ENCODE data around the gene OR2J3. TPM values are rescaled to one million over a fixed set of nuclear protein-coding genes. Genes with fewer than 3 reads are reported as not detected.
"Not testable (repeated sequence)": the region's sequence is repeated elsewhere in the genome, so short reads cannot be mapped to it uniquely, and the experiment has no call there.

The OR2J3 gene
- not detected in 2 replicates for total RNA-seq

DNA sequence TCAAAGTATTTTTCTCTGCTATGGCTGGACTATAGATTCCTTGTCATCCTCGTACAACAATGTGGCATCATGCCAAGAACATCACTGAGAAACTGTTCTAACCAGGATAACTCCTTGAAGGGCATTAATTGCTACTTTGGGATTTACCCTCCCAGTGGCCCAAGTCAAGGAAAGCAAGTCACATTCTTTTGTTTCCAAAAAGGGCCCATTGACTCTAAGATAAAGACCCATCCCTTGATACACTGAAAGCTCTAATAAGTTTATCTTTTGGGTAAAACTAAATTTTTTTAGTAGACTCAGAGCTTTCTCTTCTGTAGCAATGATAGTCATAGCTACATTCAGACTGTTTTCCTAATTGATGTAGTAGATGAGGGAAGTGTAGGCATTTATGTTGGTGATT lies at the start of gene OR2J3:
Gene OR2J3 (plus strand): TSS at position 301 of the 400 bp plus-strand sequence. CDS start 3,833 bp downstream, outside the sequence.
- no peaks in the 10 kb centered on the region for H3K4me1 Mint-ChIP-seq (ENCODE audit: low read depth)
- peaks cover 10% of the 10 kb centered on the region for H3K27me3 Mint-ChIP-seq (ENCODE audit: low read depth)
- no peaks in the 10 kb centered on the region for H3K36me3 Mint-ChIP-seq (ENCODE audit: low read depth)
- DNase-seq (ENCODE audit: low spot score), result no peak
- intact Hi-C loops (cut with micrococcal nuclease), result no loop called here
- no peak within 1 kb of the TSS for H3K27ac Mint-ChIP-seq
- no peaks in the 10 kb centered on the region for H3K9me3 Mint-ChIP-seq
- no peak within 1 kb of the TSS for H3K4me3 Mint-ChIP-seq (ENCODE audit: low read depth)

DNA sequence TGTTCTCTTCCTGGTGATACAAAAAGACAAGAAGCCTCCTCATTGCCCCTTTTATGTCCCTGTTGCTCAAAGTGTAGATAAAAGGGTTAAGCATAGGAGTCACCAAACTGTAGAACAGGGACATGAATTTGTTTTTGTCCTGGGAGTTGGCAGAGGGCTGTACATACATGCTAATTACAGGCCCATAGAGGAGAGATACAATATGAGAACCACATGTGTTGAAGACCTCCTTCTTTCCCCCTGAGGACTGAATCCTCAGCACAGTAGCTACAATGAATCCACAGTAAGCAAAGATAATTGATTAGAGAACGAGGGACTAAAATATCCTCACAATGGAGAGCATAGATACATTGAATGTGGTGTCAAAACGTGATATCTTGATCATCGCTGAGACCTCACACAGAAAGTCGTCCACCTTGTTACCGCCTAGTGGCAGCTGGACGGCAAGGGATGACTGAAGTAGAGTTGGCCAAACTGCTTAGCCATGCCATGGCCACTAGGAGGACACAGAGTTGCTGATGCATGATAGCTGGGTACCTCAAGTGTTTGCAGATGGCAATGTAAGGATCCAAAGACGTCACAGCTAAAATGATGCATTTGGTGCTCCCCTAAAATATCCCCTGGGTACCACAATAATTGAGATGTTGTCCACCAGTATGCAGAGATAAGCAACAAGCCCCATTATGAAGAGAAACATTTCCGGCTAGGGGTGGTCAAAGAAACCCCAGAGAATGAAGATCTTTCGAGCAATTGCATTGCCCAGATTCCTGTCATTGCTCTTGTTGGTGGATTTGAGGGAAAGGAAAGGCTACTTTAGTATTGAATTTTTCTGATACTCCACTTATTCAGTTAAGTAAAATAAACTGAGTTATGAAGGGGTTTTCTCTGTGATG lies 35.8 kb upstream of the OR2J3 start:
- no peak overlapping the region for H3K4me3 Mint-ChIP-seq (ENCODE audit: low read depth)
- peaks cover 14% of the 10 kb centered on the region for H3K27me3 Mint-ChIP-seq (ENCODE audit: low read depth)
- peaks cover 4% of the 10 kb centered on the region for H3K9me3 Mint-ChIP-seq
- no peak for DNase-seq (ENCODE audit: low spot score)
- H3K4me1 Mint-ChIP-seq (ENCODE audit: low read depth), result no peaks in the 10 kb centered on the region
- H3K36me3 Mint-ChIP-seq (ENCODE audit: low read depth), result no peaks in the 10 kb centered on the region
- H3K27ac Mint-ChIP-seq, result no peak overlapping the region
- intact Hi-C loops (cut with micrococcal nuclease), result no loop called here

DNA sequence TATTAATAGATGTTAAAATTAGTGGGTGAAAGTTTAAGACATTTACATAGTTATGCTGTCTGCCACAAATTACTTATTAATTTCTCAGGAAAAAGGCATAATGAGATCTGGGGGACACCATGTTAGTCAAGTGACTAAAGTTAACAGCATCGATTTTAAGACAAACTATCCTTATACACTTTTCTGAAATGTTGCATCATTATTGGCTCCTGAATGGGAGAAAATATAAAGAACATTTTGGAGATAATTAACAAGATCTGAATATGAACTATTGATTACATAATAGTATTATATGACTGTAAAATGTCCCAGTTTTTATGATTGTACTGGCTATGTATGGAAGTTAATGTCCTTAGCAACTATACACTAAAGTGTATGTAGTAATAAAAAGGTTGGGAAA lies 28.7 kb upstream of the OR2J3 start:
- Mint-ChIP-seq H3K27ac (no peak overlapping the region), H3K27me3 (ENCODE audit: low read depth) (peaks cover 10% of the 10 kb centered on the region), H3K4me3 (ENCODE audit: low read depth) (no peak overlapping the region), H3K9me3 (no peaks in the 10 kb centered on the region), H3K36me3 (ENCODE audit: low read depth) (no peaks in the 10 kb centered on the region), H3K4me1 (ENCODE audit: low read depth) (no peaks in the 10 kb centered on the region)
- intact Hi-C loops (cut with micrococcal nuclease), result no loop called here
- DNase-seq (ENCODE audit: low spot score), result no peak

DNA sequence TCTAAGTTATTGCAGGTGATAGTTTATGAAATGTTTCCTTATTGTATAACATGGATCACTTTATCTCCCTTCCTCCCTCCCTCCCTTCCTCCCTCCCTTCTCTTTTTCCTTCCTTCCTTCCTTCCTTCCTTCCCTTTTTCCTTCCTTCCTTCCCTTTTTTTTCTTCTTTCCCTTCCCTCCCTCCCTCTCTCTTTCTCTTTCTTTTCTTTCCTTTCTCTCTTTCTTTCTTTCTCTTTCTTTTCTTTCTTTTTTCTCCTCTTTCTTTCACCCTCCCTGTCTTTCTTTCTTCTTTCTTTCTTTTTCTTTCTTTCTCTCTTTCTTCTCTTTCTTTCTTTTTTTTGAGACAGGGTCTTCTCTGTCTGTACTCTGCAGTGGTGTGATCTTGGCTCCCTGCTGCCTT lies 26.5 kb upstream of the OR2J3 start:
- no peak for DNase-seq (ENCODE audit: low spot score)
- Mint-ChIP-seq H3K4me3 (ENCODE audit: low read depth) (no peak overlapping the region), H3K9me3 (no peaks in the 10 kb centered on the region), H3K27ac (no peak overlapping the region), H3K4me1 (ENCODE audit: low read depth) (no peaks in the 10 kb centered on the region), H3K27me3 (ENCODE audit: low read depth) (peaks cover 4% of the 10 kb centered on the region), H3K36me3 (ENCODE audit: low read depth) (no peaks in the 10 kb centered on the region)
- intact Hi-C loops (cut with micrococcal nuclease), result no loop called here

DNA sequence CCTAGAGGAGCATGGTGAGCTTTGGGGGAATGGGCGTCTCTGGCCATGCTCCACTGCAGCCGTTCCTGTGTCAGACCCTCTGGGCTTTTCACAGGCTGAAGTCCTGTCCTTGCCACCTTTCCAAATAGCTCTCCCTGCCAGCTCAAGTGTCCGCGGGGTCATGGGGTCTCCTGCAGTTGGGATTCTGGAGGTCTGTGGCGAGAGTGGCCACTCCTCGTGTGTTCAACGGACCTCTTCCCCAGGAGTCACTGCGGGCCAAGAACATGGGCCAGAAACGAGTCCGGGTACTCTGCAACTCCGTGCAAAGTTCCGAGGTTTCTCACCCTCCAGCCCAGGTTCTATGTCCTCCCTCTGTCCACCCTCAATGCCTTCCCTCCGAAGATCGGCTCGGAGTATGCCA lies 25.4 kb upstream of the OR2J3 start:
- intact Hi-C loops (cut with micrococcal nuclease), result no loop called here
- H3K4me1 Mint-ChIP-seq (ENCODE audit: low read depth), result no peaks in the 10 kb centered on the region
- no peaks in the 10 kb centered on the region for H3K9me3 Mint-ChIP-seq
- no peak overlapping the region for H3K4me3 Mint-ChIP-seq (ENCODE audit: low read depth)
- no peak for DNase-seq (ENCODE audit: low spot score)
- H3K27me3 Mint-ChIP-seq (ENCODE audit: low read depth), result peaks cover 6% of the 10 kb centered on the region
- H3K27ac Mint-ChIP-seq, result no peak overlapping the region
- H3K36me3 Mint-ChIP-seq (ENCODE audit: low read depth), result no peaks in the 10 kb centered on the region

DNA sequence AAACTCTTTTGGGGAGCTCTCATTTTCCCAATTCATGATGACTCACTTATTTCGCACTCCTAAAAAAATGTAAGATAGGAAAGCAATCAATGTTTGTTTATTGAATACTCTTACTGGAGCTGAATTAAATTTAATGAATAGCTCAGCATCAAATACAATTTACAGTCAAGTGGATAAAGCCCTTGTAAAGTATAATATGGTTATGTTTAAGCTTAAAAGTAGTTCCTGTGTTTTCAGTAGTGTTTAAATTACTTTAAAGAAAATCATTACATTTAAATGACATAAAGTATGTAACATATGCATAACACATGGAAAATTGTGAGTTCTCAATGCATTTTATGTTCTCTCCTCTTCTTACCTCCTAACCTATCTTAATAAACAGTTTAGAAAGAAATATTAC lies 20.6 kb upstream of the OR2J3 start, which contains the start of gene OR2B3:
Gene OR2B3 (minus strand): TSS at position 101 of the 400 bp plus-strand sequence. CDS start 65 bp downstream, at position 36.
- no peaks in the 10 kb centered on the region for H3K4me1 Mint-ChIP-seq (ENCODE audit: low read depth)
- no peak within 1 kb of the TSS for H3K27ac Mint-ChIP-seq
- no peaks in the 10 kb centered on the region for H3K36me3 Mint-ChIP-seq (ENCODE audit: low read depth)
- peaks cover 5% of the 10 kb centered on the region for H3K27me3 Mint-ChIP-seq (ENCODE audit: low read depth)
- no peak for DNase-seq (ENCODE audit: low spot score)
- no peak within 1 kb of the TSS for H3K4me3 Mint-ChIP-seq (ENCODE audit: low read depth)
- H3K9me3 Mint-ChIP-seq, result no peaks in the 10 kb centered on the region
- intact Hi-C loops (cut with micrococcal nuclease), result no loop called here

DNA sequence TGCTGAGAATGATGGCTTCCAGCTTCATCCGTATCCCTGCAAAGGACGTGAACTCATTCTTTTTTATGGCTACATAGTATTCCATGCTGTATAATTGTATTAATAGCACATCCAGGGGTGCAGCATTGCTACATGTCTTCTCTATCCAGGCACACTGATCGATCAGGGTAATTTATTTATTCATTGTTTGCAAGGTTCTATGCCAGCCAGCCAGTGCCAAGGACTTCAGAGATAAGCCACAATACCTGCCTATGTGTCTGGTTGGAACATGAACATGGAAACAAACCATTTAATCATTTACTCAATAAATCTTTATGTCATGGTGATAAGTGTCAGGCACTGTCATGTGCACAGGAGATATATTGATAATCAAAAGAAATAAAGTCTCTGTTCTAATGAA lies 14.9 kb upstream of the OR2J3 start:
- DNase-seq (ENCODE audit: low spot score), result no peak
- H3K27ac Mint-ChIP-seq, result no peak overlapping the region
- H3K4me1 Mint-ChIP-seq (ENCODE audit: low read depth), result no peaks in the 10 kb centered on the region
- no peak overlapping the region for H3K4me3 Mint-ChIP-seq (ENCODE audit: low read depth)
- H3K9me3 Mint-ChIP-seq, result no peaks in the 10 kb centered on the region
- intact Hi-C loops (cut with micrococcal nuclease), result no loop called here
- peaks cover 10% of the 10 kb centered on the region for H3K27me3 Mint-ChIP-seq (ENCODE audit: low read depth)
- no peaks in the 10 kb centered on the region for H3K36me3 Mint-ChIP-seq (ENCODE audit: low read depth)

DNA sequence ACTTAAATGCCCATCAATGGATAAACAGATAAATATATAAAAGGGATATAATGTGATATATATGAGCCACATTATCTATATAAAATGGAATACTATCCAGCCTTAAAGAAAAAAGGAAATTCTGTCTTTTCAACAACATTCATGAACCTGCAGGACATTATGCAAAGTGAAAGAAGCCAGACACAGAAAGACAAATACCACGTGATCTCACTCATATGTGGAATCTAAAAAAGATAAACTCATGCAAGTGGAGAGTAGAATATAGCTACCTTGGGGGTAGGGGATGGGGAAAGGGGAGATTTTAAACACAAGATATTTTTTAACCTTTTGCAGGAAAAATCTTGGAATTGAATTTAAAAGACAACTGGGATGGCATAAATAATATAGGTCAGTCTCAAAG lies 10.1 kb upstream of the OR2J3 start:
- peaks cover 16% of the 10 kb centered on the region for H3K27me3 Mint-ChIP-seq (ENCODE audit: low read depth)
- intact Hi-C loops (cut with micrococcal nuclease), result no loop called here

DNA sequence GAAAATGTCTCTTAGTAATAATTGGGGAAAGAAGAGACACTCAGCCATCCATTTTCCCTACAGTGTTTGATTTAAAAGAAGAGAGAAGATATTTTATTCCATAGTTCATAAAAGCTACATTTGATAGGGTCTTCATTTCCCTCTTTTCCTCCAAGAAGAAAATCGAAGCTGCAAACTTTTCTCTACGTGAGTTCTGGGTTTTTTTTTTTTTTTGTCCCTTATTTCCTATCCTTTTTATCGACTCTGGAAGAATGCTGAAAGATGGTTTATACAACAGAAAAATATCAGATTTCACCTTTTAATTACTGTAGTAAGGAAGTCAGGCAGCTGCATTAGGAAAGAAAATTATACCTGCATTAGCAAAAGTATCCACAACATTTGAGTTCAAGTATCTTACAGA lies 8.7 kb upstream of the OR2J3 start, which contains the start of gene OR2J1:
Gene OR2J1 (plus strand): TSS at position 301 of the 400 bp plus-strand sequence. CDS start 1,453 bp downstream, outside the sequence.
- intact Hi-C loops (cut with micrococcal nuclease), result no loop called here
- no peaks in the 10 kb centered on the region for H3K4me1 Mint-ChIP-seq (ENCODE audit: low read depth)
- no peak within 1 kb of the TSS for H3K4me3 Mint-ChIP-seq (ENCODE audit: low read depth)
- H3K9me3 Mint-ChIP-seq, result no peaks in the 10 kb centered on the region
- H3K27ac Mint-ChIP-seq, result no peak within 1 kb of the TSS
- H3K36me3 Mint-ChIP-seq (ENCODE audit: low read depth), result no peaks in the 10 kb centered on the region
- no peak for DNase-seq (ENCODE audit: low spot score)
- peaks cover 16% of the 10 kb centered on the region for H3K27me3 Mint-ChIP-seq (ENCODE audit: low read depth)

More for the DNA sequence above, 10.1 kb upstream of the OR2J3 start:
- no peaks in the 10 kb centered on the region for H3K36me3 Mint-ChIP-seq (ENCODE audit: low read depth)
- no peak for DNase-seq (ENCODE audit: low spot score)
- H3K9me3 Mint-ChIP-seq, result no peaks in the 10 kb centered on the region
- H3K4me1 Mint-ChIP-seq (ENCODE audit: low read depth), result no peaks in the 10 kb centered on the region
- no peak overlapping the region for H3K4me3 Mint-ChIP-seq (ENCODE audit: low read depth)
- no peak overlapping the region for H3K27ac Mint-ChIP-seq

DNA sequence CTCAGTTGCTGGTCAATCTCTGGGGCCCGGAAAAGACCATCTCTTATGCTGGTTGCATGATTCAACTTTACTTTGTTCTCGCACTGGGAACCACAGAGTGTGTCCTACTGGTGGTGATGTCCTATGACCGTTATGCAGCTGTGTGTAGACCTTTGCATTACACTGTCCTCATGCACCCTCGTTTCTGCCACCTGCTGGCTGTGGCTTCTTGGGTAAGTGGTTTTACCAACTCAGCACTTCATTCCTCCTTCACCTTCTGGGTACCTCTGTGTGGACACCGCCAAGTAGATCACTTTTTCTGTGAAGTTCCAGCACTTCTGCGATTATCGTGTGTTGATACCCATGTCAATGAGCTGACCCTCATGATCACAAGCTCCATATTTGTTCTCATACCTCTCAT lies 4.3 kb downstream of the OR2J3 start:
- Mint-ChIP-seq H3K27me3 (ENCODE audit: low read depth) (peaks cover 10% of the 10 kb centered on the region), H3K4me1 (ENCODE audit: low read depth) (no peaks in the 10 kb centered on the region), H3K9me3 (no peaks in the 10 kb centered on the region), H3K36me3 (ENCODE audit: low read depth) (no peaks in the 10 kb centered on the region), H3K27ac (no peak overlapping the region), H3K4me3 (ENCODE audit: low read depth) (no peak overlapping the region)
- intact Hi-C loops (cut with micrococcal nuclease), result no loop called here
- no peak for DNase-seq (ENCODE audit: low spot score)

DNA sequence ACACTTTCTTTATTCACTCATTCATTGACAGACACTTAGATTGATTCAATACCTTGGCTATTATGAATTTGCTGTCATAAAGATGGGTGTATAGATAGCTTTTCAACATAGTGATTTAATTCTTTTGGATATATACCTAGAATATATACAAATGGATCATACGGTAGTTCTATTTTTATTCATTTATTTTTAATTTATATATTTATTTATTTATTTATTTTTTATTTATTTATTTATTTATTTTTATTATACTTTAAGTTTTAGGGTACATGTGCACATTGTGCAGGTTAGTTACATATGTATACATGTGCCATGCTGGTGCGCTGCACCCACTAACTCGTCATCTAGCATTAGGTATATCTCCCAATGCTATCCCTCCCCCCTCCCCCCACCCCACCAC lies 7.1 kb downstream of the OR2J3 start:
- H3K27ac Mint-ChIP-seq; H3K4me1 Mint-ChIP-seq (ENCODE audit: low read depth); H3K36me3 Mint-ChIP-seq (ENCODE audit: low read depth); H3K9me3 Mint-ChIP-seq; DNase-seq (ENCODE audit: low spot score); H3K27me3 Mint-ChIP-seq (ENCODE audit: low read depth); intact Hi-C loops (cut with micrococcal nuclease); H3K4me3 Mint-ChIP-seq (ENCODE audit: low read depth): not testable (repeated sequence)

DNA sequence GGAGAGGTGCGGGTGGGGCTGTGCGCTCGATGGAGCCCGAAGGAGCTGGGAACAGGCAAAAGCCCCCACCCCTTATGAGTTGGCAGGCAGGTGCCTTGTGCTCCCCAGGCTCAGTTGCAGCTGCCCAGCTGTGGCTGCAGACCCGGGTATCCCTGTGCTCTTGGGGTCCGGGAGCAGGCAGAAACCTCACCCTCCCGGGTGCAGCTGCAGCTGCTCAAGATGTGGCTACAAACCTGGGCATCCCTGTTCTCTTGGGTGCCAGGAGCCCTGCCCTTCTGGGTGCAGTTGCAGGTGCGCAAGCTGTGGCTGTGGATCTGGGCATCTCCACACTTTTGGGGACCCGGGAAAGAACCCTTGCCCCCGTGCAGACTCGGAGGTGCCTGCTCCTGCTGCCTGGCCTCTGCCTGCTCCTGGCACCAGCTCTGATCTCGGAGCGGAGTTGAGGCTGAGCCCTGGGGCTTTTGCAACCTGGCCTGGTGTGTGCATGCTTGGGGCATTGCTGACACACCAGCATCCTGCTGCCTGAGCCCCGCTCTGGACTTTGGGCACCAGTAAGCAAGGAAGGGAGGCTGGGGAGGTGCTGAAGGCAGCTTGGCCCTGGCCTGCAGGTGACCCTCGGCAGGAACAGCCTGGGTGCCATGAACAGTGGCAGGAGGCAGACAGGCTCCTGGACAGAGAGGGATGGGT lies 21.6 kb downstream of the OR2J3 start:
- no peak overlapping the region for H3K4me3 Mint-ChIP-seq (ENCODE audit: low read depth)
- H3K36me3 Mint-ChIP-seq (ENCODE audit: low read depth), result no peaks in the 10 kb centered on the region
- no peak for DNase-seq (ENCODE audit: low spot score)
- H3K4me1 Mint-ChIP-seq (ENCODE audit: low read depth), result no peaks in the 10 kb centered on the region
- H3K27ac Mint-ChIP-seq, result no peak overlapping the region
- peaks cover 7% of the 10 kb centered on the region for H3K27me3 Mint-ChIP-seq (ENCODE audit: low read depth)
- intact Hi-C loops (cut with micrococcal nuclease), result no loop called here
- H3K9me3 Mint-ChIP-seq, result no peaks in the 10 kb centered on the region

DNA sequence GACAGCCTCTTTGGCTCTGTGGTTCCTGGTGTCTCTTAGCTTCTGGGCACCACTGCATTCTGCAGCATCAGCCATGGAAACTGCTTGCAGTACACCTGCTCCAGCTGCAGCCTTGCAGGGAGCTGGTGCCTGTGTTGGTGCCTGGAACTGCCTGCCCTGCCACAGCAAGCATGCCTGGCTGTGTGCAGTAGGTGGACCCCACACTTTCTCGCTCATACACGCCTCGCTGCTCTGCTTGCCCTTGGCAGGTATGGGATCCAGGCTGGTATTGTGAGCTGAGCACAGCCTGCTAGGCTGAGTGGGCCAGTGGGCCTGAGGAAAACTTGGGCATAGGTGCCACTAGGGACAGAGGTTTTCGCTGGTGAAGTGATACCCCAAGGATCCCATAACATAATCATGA lies 22.8 kb downstream of the OR2J3 start:
- no peaks in the 10 kb centered on the region for H3K36me3 Mint-ChIP-seq (ENCODE audit: low read depth)
- H3K27me3 Mint-ChIP-seq (ENCODE audit: low read depth), result peaks cover 10% of the 10 kb centered on the region
- no peak for DNase-seq (ENCODE audit: low spot score)
- H3K9me3 Mint-ChIP-seq, result no peaks in the 10 kb centered on the region
- H3K4me3 Mint-ChIP-seq (ENCODE audit: low read depth), result no peak overlapping the region
- no peaks in the 10 kb centered on the region for H3K4me1 Mint-ChIP-seq (ENCODE audit: low read depth)
- intact Hi-C loops (cut with micrococcal nuclease), result no loop called here
- H3K27ac Mint-ChIP-seq, result no peak overlapping the region

Measured in activated T-helper 2 cell treated with anti-CD3 and anti-CD28 coated beads, Interferon-gamma antibody, Interleukin-2, Interleukin-4, amounts not matched to agents 10 μg/mL and 5 μg/mL and 100 μg/mL, durations not matched to agents 14 hours and 24 hours and 36 hours (primary cell).